GM15510 (cell line): ENCODE data around the gene RIN3.

Source experiments
- POLR2A ChIP-seq: IDR thresholded peaks from 3 replicates; pipeline ENCODE4 v1.6.1; 2011; ENCODE audit warnings: borderline replicate concordance; ENCODE audit not compliant: insufficient read length; ENCODE audit errors: extremely low read depth

The RIN3 gene

DNA sequence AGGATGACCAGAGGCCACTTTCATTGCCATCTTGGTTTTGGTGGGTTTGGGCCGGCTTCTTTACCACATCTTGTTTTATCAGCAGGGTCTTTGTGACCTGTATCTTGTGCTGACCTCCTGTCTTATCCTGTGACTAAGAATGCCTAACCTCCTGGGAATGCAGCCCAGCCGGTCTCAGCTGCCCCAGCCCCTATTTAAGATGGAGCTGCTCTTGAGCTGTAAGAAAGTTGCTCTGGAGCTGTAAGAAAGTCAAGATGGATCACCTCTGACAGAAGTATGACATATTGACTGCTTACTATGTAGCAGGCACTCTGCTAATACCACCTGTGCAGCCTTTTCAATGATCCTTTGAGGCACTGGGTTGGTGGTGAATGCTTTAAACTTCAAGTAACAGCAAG lies 52.1 kb downstream of the RIN3 start:
- no peak for TF ChIP-seq POLR2A

DNA sequence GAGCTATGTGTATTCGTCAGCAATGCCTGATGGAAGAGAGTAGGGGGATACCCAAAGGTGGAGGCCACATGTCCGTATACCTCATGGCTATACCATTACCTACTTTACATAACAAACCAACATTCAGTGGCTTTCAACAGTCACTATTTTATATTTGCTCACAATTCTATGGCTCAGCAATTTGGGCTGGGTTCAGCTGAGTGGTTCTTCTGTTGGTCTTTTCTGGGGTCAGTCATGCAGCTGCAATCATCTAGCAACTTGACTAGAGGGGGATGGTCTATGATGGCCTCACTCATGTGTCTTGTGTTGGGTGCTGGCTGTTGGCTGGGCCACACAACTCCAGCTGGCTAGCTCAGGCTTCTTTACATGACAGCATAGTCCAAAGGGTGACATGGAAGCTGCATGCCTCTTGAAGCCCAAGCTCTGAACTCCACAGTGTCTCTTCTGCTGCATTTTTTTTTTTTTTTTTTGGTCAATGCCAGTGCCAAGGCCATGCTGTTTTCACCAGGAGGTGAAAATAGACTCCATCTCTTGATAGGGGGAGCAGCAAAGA lies 53.7 kb downstream of the RIN3 start:
- no peak for TF ChIP-seq POLR2A

DNA sequence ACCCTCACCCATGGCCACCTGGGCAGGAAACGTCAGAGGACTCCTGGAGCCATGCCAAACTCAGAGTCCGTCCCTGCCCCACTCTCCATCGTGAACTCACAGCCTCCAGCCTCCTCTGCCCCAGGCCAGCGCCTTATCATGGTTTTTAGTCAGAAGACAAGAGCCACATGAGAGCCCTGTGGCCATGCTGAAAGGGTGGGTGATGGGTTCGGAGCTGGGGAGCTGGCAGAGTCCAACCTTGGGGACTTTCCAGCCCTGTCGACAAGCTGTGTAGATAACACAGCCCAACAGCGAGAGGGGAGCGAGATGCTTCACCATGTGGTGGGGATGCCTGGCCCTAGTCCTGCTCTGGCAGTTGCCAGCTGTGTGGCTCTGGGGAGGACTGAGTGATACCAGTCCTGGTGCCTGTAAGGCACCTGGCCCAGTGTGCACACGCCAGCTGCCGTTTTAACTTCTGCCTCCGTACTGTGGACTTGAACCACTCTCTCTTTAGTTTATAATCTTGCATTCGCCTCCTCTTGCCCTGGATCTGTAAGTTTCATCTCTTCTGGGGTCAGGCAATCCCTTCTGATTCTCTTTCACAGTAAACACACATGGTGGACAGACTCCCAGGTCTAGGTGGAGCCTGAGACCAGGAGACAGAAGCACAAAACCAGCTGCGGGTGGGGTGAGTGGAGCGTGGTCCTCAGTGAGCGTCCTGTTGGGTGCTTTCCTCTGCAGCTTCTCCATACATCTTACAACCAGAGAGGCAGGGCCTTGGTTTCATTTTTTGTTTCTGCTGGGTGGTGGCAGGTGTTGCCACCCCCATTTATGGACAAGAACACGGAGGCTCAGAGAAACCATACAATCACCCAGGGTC lies 55.3 kb downstream of the RIN3 start:
- no peak for TF ChIP-seq POLR2A

DNA sequence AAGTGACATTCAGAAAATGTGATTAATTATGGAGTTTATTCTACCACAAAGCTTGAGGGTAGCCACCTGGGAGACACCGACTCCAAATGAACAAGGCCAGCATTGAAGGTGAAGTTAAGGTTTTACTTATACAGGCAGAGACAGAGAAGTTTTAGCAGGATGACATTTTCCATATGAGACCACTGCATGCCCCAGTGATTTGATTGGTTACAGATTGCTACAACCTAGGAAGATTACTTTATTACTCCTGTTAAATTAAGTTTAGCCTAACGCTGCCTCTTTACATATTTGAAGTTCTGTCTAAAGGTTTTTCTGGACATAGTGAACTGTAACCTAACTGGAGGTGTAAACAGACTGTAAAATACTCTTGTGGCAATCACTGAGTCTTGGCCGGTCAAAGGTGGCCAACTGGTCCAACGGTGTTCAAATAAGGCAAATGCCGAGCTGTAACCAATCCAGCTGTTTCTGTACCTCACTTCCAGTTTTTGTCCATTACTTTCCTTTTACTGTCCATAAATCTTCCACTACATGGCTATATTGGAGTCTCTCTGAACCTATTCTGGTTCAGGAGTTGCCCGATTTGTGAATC lies 57.2 kb downstream of the RIN3 start:
- no peak for TF ChIP-seq POLR2A

DNA sequence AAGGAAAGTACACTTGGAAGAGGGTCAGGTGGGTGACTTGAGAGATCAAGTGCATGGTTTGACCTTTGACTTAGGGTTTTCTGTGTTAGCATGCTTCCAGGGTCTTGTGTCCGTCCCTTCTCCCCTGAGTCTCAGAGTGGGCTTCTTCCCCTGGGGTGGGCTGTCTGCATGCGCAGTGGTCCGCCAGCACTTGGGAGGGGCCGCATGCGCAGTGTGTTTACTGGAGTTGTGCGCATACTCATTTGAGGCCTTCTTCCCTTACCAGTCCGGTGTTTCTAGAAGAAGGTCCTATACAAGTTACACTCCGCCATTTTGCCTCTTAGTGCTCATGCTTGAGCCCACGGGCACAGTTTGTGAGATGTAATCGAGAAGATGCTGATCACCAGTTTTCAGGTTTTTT lies 58.5 kb downstream of the RIN3 start:
- TF ChIP-seq POLR2A, result no peak

DNA sequence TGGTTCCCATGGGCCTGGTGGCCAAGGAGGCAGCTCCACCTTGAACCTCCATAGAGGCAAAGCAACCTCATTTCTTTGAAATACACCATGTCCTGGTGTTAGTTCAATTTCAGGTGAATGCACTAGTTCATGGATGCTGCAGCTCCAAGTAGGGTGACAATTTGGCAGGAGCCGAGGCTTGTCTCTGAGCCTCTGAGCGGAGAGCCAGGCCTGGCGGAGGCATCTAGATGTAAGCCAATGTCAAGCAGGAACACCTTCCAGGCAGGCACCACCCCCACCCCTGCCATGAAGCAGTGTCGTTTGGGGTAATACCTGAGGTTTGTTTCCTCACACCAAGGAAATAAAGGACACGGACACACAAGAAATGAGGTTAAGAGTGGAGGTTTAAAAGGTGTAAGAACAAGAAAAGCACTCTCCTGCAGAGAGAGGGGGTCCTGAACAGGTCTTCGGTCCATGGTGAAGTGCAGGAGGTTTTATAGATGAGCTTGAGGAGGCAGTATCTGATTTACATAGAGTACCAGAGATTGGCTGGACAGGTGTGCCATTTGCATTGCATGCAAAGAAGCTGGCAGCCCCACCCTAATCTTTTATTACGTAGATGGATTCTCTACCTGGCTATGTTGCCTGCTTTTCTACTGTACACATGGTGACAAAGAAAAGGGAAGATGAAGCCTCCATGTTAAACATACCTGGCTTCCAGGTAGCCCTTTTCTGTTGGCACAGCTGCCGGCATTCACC lies 60.3 kb downstream of the RIN3 start:
- TF ChIP-seq POLR2A, result no peak

DNA sequence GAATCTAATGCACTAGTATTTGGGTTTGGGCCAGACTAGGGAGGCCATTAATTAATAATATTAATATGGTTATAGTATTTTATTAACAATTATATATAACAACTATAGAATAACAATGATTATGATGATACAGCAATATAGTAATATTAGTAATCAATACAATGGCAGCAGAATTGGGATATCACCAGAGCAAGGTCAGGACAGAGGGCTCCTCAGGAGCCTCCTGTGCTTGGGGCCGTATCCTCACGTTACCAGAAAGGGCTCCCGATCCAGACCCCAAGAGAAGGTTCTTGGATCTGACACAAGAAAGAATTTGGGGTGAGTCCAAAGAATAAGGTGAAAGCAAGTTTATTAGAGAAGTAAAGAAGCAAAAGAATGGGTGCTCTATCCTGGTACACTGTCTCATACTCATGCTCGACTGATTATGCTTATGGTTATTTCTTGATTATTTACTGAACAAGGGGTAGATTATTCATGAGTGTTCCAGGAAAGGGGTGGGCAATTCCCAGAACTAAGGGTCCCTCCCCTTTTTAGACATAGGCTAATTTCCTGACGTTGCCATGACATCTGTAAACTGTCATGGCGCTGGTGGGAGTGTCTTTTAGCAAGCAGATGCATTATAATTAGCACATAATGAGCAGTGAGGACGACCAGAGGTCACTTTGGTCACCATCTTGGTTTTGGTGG lies 61.6 kb downstream of the RIN3 start:
- TF ChIP-seq POLR2A, result no peak

DNA sequence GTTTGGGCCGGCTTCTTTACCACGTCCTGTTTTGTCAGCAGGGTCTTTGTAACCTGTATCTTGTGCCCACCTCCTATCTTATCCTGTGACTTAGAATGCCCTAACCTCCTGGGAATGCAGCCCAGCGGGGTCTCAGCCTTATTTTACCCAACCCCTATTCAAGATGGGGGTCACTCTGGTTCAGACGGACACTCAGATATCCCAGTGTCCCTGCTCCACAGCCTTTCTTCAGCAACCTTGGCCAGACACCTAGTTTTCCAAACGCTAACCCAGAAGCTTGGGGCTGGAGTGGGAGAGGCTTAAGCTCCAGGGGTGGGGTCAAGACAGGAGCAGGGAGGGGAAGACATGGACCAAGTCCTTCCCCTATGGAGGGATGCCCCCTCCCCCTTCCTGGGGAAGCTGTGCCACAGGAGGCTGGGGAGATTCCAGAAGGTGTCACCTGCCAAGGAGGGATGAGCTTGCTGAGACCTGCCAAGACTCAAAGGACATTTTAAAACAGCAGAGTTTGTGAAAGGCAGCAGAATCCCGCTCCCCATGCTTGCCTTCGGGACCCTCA lies 62.2 kb downstream of the RIN3 start:
- TF ChIP-seq POLR2A, result no peak

DNA sequence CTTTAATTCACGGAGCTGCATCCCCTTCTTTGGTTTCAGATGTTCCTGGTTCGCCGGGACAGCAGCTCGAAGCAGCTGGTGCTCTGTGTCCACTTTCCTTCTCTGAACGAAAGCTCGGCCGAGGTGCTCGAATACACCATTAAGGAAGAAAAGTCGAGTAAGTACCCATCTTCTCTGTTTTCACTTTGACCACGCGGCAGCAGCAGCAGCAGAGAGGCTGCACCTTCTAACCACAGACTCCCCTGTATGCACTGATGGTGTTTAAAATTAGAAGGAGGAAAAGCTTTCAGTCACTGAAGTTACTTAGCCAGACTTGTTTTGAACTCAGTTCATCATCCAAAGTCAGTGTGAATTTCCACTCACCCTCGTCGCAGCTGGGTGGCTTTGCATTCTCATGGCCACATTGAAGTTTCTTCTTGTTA lies 63.8 kb downstream of the RIN3 start:
- TF ChIP-seq POLR2A, result no peak

DNA sequence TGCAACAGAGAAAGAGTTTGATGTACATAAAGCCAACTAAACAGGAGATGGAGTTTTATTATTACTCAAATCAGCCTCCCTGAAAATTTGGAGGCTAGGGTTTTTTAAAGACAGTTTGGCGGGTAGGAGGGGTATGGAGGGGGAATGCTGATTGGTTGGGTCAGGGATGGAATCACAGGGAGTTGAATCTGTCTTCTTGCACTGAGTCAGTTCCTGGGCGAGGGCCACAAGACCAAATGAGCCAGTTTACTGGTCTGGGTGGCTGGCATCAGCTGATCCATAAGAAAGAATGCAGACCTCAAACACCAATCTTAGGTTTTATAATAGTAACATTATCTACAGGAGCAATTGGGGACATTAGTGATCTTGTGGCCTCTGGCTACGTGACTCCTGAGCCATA lies 64.9 kb downstream of the RIN3 start:
- no peak for TF ChIP-seq POLR2A

DNA sequence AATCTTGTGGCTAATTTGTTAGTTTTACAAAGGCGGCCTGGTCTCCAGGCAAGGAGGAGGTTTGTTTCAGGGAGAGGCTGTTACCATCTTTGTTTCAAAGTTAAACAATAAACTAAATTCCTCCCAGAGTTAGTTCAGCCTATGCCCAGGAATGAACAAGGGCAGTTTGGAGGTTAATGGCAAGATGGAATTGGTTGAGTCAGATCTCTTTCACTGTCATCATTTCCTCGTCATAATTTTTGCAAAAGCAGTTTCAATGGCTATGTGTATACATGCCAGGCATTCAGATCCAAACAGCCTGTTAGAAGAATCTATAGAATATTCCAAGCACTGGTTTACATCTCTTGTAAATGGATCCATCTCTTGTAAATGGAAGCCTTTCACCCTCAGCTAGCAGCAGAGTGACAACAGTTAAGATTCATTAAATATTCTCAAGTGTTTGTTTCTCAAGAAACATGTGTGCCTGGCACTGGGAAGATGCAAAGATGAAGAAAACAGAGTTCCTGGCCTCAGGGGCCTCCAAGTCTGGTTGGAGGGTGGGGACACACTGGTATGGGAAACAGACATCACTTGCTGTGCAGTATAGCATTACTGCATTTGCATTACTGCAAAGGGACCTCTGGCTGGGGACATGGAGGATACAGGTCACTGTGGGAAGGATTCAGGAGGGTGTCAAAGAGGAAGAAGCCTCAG lies 65.8 kb downstream of the RIN3 start:
- no peak for TF ChIP-seq POLR2A

DNA sequence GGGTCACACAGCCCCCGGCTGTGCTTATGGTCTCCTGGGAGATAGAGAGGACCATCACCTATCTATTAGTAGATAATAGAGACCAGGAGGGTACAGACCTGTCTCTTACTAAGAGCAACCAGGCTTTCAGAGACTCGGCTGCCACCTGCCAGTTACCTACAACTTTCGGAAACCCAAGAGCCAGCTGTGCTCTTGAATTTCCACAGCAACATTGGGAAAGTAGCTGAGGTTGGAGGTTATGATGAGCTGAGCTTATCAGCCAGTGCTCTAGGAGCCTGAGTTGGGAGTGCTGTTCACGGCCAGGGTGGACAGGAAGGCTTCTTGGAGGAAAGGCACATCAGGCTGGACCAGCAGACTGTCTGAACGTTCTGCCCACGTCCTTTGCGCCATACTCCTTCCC lies 67.6 kb downstream of the RIN3 start:
- TF ChIP-seq POLR2A, result no peak

DNA sequence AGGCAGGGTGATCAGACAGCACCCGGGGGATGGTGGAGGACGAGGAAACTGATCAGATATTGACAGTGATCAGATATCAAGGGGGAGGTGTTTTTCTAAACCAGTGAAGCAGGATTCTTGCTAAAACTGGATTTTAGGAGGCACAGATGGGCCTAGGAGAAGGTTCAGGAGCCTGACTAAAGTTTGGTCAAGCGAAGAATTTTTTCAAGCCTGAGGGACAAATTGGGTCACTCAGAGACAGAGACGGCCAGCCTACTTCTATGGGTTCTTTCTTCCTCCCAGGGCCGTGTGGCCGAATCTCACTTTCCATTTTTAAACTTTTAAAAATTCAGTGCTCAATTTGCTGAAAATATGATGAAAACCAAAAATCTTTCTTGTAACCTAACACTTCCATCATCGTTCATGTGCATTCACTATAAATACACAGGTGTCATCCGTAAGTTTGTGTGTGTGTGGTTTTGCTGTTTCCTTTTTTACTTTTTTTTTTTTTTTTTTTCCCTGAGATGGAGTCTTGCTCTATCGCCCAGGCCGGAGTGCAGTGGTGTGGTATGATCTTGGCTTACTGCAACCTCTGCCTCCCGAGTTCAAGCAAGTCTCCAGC lies 68.5 kb downstream of the RIN3 start:
- TF ChIP-seq POLR2A, result no peak
